AG09309 (cell line): ENCODE measurements around the gene LLGL2.

ENCODE experiments used
- DNase-seq: peaks from one replicate; pipeline ENCODE4 v3.0.0-alpha.2; 2010; ENCODE audit warnings: low read depth
- H3K4me3 ChIP-seq: 2 replicates; pipeline ENCODE4 v1.5.1; 2011; ENCODE audit warnings: mild to moderate bottlenecking, low read depth, low read length, moderate library complexity; ENCODE audit not compliant: control insufficient read depth
- CTCF ChIP-seq: IDR thresholded peaks from 2 replicates; pipeline ENCODE4 v1.5.1; 2011; ENCODE audit warnings: mild to moderate bottlenecking, low read depth, low read length, inconsistent platforms; ENCODE audit not compliant: insufficient read depth, control insufficient read depth; ENCODE audit errors: missing control alignments

Gene LLGL2

GRCh38 chr17:75523647-75524046, 1.9 kb upstream of the LLGL2 start:
- H3K4me3 ChIP-seq, result no peak overlapping the region
- DNase-seq, result no peak
- TF ChIP-seq CTCF, result no peak

GRCh38 chr17:75524269-75524969, 1.1 kb upstream of the LLGL2 start:
- H3K4me3 ChIP-seq, result no peak overlapping the region
- no peak for DNase-seq
- no peak for TF ChIP-seq CTCF

GRCh38 chr17:75525806-75526554, 483 bp downstream of the LLGL2 start:
- DNase-seq, result no peak
- no peak for TF ChIP-seq CTCF
- H3K4me3 ChIP-seq, result peak overlapping the region; percentile 8

GRCh38 chr17:75526555-75527270, 1.2 kb downstream of the LLGL2 start:
- no peak overlapping the region for H3K4me3 ChIP-seq
- DNase-seq, result no peak
- TF ChIP-seq CTCF, result no peak

GRCh38 chr17:75530837-75531720, 5.6 kb downstream of the LLGL2 start:
- no peak for TF ChIP-seq CTCF
- DNase-seq, result no peak
- no peak overlapping the region for H3K4me3 ChIP-seq

GRCh38 chr17:75531721-75532072, 6.2 kb downstream of the LLGL2 start:
- no peak overlapping the region for H3K4me3 ChIP-seq
- DNase-seq, result no peak
- TF ChIP-seq CTCF, result no peak
